ENCODE results near the gene KCNJ12. TPM values are rescaled to one million over a fixed set of nuclear protein-coding genes. Genes with fewer than 3 reads are reported as not detected.

KCNJ12 gene
- total RNA-seq, 1 donor from 2014 or later: 0.10 TPM

GRCh38 chr17:21363776-21364642 is 12.1 kb upstream of the KCNJ12 start:
- Mint-ChIP-seq H3K27ac (no peak overlapping the region), H3K9me3 (ENCODE audit: low read depth) (no peaks in the 10 kb centered on the region), H3K36me3 (ENCODE audit: insufficient read depth) (no peaks in the 10 kb centered on the region), H3K4me1 (ENCODE audit: low read depth) (peaks cover 3% of the 10 kb centered on the region), H3K27me3 (peaks cover 38% of the 10 kb centered on the region), H3K4me3 (ENCODE audit: low read depth) (no peak overlapping the region)
- no peak for TF ChIP-seq CTCF (IDR thresholded peaks at IDR 0.05; ENCODE audit: unreplicated experiment)
- DNase-seq (ENCODE audit: low spot score, unreplicated experiment): no peak

GRCh38 chr17:21365016-21365415 is 11.1 kb upstream of the KCNJ12 start:
- no peaks in the 10 kb centered on the region for H3K4me1 Mint-ChIP-seq (ENCODE audit: low read depth)
- H3K4me3 Mint-ChIP-seq (ENCODE audit: low read depth): no peak overlapping the region
- H3K36me3 Mint-ChIP-seq (ENCODE audit: insufficient read depth): no peaks in the 10 kb centered on the region
- no peak overlapping the region for H3K27ac Mint-ChIP-seq
- no peak for TF ChIP-seq CTCF (IDR thresholded peaks at IDR 0.05; ENCODE audit: unreplicated experiment)
- no peak for DNase-seq (ENCODE audit: low spot score, unreplicated experiment)
- H3K9me3 Mint-ChIP-seq (ENCODE audit: low read depth): no peaks in the 10 kb centered on the region
- H3K27me3 Mint-ChIP-seq: peaks cover 33% of the 10 kb centered on the region

GRCh38 chr17:21368545-21369246 is 7.5 kb upstream of the KCNJ12 start:
- H3K9me3 Mint-ChIP-seq (ENCODE audit: low read depth): no peaks in the 10 kb centered on the region
- H3K4me1 Mint-ChIP-seq (ENCODE audit: low read depth): peaks cover 3% of the 10 kb centered on the region

GRCh38 chr17:21369395-21369794 is 6.8 kb upstream of the KCNJ12 start:
- Mint-ChIP-seq H3K4me1 (ENCODE audit: low read depth) (peaks cover 3% of the 10 kb centered on the region), H3K36me3 (ENCODE audit: insufficient read depth) (no peaks in the 10 kb centered on the region), H3K9me3 (ENCODE audit: low read depth) (no peaks in the 10 kb centered on the region), H3K4me3 (ENCODE audit: low read depth) (no peak overlapping the region), H3K27ac (no peak overlapping the region), H3K27me3 (peaks cover 50% of the 10 kb centered on the region)
- TF ChIP-seq CTCF (IDR thresholded peaks at IDR 0.05; ENCODE audit: unreplicated experiment): no peak
- no peak for DNase-seq (ENCODE audit: low spot score, unreplicated experiment)

More at GRCh38 chr17:21368545-21369246, 7.5 kb upstream of the KCNJ12 start:
- TF ChIP-seq CTCF (IDR thresholded peaks at IDR 0.05; ENCODE audit: unreplicated experiment): no peak
- H3K27ac Mint-ChIP-seq: no peak overlapping the region
- H3K27me3 Mint-ChIP-seq: peaks cover 46% of the 10 kb centered on the region
- no peak for DNase-seq (ENCODE audit: low spot score, unreplicated experiment)
- no peak overlapping the region for H3K4me3 Mint-ChIP-seq (ENCODE audit: low read depth)
- no peaks in the 10 kb centered on the region for H3K36me3 Mint-ChIP-seq (ENCODE audit: insufficient read depth)

GRCh38 chr17:21370430-21370829 is 5.7 kb upstream of the KCNJ12 start:
- TF ChIP-seq CTCF (IDR thresholded peaks at IDR 0.05; ENCODE audit: unreplicated experiment): no peak
- Mint-ChIP-seq H3K4me3 (ENCODE audit: low read depth) (no peak overlapping the region), H3K27me3 (peaks cover 59% of the 10 kb centered on the region), H3K36me3 (ENCODE audit: insufficient read depth) (no peaks in the 10 kb centered on the region), H3K4me1 (ENCODE audit: low read depth) (peaks cover 3% of the 10 kb centered on the region), H3K9me3 (ENCODE audit: low read depth) (no peaks in the 10 kb centered on the region), H3K27ac (no peak overlapping the region)
- DNase-seq (ENCODE audit: low spot score, unreplicated experiment): no peak
